ENCODE measurements around the gene PRDM1.

DNA sequence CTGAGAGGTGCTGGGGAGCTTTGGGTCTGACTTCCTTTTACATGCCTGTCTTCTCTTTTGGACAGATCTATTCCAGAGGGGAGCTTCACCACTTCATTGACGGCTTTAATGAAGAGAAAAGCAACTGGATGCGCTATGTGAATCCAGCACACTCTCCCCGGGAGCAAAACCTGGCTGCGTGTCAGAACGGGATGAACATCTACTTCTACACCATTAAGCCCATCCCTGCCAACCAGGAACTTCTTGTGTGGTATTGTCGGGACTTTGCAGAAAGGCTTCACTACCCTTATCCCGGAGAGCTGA is 13.1 kb downstream of the PRDM1 start:
- TF ChIP-seq EZH2 (IDR thresholded peaks at IDR 0.05; ENCODE audit: low read depth): no peak
- no peak for TF ChIP-seq CTCF (conservative IDR thresholded peaks at IDR 0.05)
